Fibroblast of peridontal ligament (primary cell): ENCODE data around the gene AP2M1.
"Not testable (repeated sequence)": the region's sequence is repeated elsewhere in the genome, so short reads cannot be mapped to it uniquely, and the experiment has no call there.

Experiments
- DNase-seq: peaks from one replicate; pipeline ENCODE4 v3.0.0-alpha.2; 2010; ENCODE audit errors: extremely low read depth

Gene AP2M1

GRCh38 chr3:184157206-184157605 is 17.4 kb upstream of the AP2M1 start:
- DNase-seq = no peak

- no peak for DNase-seq
These were observed 16.3 kb upstream of the AP2M1 start for GRCh38 chr3:184158404-184158803.

GRCh38 chr3:184160456-184160855 is 14.2 kb upstream of the AP2M1 start:
- peak; percentile 56 for DNase-seq

DNA sequence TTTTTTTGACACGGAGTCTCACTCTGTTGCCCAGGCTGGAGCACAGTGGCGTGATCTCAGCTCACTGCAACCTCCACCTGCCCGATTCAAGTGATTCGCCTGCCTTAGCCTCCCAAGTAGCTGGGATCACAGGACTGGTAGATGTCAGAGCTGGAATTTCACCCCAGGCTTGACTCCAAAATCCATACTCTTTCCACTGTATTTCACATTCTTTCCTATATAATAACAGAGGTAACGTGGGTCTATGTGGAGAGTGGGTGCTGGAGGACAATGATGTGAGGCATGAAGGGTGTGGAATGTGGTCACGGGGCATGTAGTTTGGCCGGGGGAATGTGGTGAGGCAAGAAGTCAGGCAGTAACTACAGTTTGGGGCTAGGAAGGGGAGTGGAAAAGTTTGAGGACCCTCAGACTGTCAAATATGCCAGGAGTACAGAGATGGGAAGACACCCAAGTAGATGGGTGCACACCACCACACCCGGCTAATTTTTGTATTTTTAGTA is 12.0 kb upstream of the AP2M1 start:
- not testable (repeated sequence) for DNase-seq

- DNase-seq = no peak
These were observed 9.9 kb upstream of the AP2M1 start for GRCh38 chr3:184164648-184165330.

DNA sequence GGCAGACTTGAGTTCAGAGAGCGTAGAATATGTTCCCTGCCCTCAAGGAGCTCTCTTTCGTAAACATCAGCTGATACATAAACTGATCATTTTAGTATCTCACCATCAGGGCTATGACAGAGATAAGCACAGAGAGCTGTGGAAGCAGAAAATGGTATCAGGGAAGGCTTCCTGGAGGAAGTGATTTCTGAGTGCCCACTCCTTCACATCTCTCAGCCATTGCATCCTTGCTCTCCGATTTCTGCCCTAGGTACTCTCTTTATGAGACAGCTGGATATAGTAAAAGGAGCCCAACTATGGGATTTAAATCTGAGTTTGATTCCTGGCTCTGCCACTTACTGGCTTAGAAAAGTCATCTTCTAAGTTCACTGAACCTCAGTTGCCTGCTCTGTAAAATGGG is 9.1 kb upstream of the AP2M1 start:
- no peak for DNase-seq

- DNase-seq = no peak
These were observed 8.0 kb upstream of the AP2M1 start for GRCh38 chr3:184166671-184167070.

DNA sequence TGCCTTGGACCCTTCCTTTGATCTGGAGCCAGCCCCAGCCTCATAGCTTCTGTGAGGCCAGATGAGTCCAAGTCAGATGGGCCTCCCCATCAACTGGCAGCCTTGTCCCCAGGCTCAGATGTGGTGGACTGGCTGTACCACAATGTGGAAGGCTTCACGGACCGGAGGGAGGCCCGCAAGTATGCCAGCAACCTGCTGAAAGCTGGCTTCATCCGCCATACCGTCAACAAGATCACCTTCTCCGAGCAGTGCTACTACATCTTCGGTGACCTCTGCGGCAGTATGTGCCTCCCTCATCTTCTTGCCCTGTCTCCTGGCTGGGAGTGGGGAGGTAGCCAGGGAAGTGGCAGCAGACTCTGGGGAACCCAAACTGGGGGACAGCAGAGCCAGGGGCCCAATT is 6.9 kb upstream of the AP2M1 start:
- no peak for DNase-seq

DNA sequence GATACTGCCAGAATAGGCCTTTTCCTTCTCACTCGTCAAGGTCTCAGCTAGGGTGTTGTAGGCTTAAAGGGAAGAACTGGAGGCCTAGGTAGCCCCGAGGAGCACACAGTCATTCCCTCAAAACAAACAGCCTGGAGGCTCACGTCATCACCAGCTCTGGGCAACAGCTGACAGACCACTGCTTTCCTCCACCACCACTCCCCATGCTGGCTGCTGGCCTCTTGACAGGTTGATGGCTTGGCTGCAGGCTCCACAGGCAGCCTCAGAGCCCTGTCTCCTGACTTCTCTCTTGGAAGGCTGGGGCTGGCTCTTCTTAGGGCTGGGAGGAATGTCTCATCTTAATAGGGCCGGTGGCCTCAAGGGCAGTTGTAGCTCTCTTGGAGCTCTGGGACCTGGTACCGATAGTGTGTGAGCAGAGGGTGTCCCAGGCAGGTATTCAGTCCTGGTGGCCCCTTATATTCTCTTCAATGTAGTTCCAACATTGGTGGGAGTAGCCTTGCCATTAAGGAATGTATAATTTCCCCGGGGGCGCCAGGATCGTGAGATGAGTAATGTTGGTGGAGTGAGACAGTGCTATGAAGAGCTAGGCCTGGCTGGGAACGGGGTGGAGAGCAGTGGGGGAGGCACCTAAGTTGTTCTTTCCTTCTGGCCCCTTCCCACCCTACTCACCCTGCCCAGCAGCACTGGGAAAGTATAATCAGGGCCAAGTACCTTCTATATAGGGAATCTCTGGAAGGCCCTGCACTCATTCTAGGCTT is 6.1 kb upstream of the AP2M1 start:
- peak; percentile 74 for DNase-seq

DNA sequence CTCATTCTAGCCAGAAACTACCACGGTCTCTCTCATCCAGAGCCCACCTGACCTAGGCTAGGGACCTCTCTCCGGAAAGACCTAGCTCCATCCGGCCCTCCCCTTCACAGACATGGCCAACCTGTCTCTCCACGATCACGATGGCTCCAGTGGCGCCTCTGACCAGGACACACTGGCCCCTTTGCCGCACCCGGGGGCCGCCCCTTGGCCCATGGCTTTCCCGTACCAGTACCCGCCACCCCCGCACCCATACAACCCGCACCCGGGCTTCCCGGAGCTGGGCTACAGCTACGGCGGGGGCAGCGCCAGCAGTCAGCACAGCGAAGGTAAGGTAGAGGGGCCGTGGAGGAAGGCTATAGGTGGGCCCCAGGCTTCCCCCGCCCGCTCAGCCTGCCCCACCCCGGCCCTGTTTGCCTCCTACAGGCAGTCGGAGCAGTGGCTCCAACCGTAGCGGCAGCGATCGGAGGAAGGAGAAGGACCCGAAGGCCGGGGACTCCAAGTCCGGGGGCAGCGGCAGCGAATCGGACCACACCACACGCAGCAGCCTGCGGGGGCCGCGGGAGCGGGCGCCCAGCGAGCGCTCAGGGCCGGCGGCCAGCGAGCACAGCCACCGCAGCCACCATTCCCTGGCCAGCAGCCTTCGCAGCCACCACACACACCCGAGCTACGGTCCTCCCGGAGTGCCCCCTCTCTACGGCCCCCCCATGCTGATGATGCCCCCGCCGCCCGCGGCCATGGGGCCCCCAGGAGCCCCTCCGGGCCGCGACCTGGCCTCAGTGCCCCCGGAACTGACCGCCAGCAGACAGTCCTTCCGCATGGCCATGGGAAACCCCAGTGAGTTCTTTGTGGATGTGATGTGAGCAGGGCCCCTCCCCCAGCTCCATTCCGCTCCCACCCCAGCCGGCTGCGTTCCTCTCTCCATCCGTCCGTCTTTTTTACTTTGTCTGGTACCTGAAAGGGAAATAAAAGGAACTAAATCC is 4.5 kb upstream of the AP2M1 start:
- DNase-seq = no peak

DNA sequence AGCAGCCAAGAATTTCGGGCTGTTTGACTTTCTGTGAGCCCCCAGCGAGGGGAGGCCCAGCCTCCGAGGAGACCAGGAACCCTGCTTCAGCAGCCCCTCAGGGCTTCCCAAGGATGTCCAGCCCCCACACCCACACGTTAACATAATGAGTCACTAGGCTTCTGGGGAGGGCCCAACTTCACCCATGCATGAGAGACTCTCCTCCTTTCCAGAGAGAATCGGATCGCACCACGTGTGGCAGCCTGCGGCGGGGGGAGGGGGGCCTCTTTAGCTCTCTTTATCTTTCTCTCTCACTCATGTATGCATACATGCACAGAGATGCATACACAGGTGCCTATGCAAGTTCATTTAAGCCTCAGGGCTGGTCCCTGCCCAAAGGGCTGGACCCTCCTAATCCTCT is 3.1 kb upstream of the AP2M1 start:
- DNase-seq = peak; percentile 65

- peak; percentile 78 for DNase-seq
These were observed 1.8 kb upstream of the AP2M1 start for GRCh38 chr3:184172681-184173373.

GRCh38 chr3:184173374-184173722 is 1.3 kb upstream of the AP2M1 start:
- no peak for DNase-seq

DNA sequence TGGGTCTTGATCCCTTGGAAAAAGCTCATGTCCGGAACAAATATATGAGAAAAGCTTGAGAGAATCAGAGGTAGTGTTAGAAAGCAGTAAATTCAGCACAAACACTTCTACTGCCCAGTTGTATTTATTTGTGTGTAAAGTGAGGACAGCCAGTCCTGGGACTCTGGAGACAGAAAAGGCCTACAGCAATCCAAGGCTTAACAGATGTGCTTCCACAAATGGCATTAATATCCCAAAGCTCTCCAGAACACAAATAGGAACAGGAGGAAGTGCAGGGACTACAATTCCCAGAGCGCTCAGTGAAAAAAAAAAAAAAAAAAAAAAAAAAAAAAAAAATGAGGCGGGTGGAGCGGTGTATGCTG is 390 bp upstream of the AP2M1 start:
- no peak for DNase-seq

- no peak for DNase-seq
These were observed 851 bp downstream of the AP2M1 start for GRCh38 chr3:184175506-184175905.

DNA sequence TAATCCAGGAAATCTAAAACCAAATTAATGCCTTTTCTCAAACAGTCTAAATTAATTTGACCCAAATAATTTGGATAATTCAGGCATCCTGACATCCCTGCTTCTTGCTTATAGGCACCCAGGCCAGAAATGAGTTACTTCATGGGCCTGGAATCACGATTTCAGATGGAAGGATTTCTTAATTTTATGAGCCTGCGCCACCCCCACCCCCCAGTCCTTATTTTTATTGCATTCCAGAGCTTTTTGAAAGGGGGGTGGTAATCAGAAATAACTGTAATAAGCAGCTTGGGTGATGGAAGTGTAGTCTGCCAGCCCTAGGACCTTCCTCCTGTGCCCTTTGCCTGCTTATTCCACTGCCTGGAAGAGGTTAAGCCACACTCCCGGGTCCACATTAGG is 1.3 kb downstream of the AP2M1 start:
- DNase-seq = no peak

GRCh38 chr3:184176377-184177330 is 2.0 kb downstream of the AP2M1 start:
- DNase-seq = peak; percentile 89

DNA sequence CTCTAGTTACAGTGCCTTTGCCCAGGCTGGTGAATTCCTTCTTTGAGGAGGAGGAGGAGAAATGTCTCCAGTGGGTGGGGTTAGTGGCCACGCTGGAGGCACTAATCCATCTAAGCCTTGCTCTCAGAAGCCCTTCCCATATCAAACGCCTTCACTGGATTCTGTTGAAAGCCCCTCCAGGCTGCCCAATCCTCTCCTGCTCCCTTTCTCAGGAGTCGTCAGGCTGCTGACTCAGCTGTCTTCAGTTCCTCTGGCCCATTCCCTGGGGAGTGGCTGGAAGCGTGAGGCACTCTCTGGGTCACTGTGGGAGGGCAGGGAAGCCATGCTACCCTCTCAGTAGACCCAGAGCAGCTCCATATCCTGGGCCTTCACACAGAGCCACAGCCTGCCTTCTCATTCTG is 2.7 kb downstream of the AP2M1 start:
- peak; percentile 31 for DNase-seq

- no peak for DNase-seq
These were observed 3.2 kb downstream of the AP2M1 start for GRCh38 chr3:184177767-184178306.

- no peak for DNase-seq
These were observed 4.0 kb downstream of the AP2M1 start for GRCh38 chr3:184178521-184179138.
